Superior temporal gyrus (tissue), 1 donor: Measurements from ENCODE around the gene BDKRB1.
"Not testable (repeated sequence)": the region's sequence is repeated elsewhere in the genome, so short reads cannot be mapped to it uniquely, and the experiment has no call there.

ENCODE experiments used
- DNase-seq: peaks from one replicate; pipeline ENCODE4 v3.0.0-alpha.2; 2016; ENCODE audit errors: extremely low spot score

Gene BDKRB1

DNA sequence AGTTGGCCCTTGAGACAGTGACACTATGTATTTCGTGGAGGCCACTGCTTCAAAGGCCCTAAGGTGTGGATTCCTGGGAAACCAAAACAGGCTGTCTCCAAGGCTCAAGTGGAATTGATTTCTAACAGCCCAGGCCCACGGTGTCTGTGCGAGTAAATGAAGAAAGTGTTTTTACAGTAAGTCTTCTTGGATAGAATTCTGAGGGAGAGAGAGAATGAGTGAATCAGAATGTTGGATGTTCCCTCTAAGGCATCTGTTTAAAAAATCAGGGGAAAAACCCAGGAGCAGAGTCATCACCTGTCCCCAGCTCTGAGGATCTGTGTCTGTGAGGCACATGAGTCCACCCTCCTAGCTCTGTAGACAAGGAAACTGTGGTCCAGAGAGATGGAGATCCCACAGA is 22.3 kb upstream of the BDKRB1 start:
- DNase-seq: no peak

DNA sequence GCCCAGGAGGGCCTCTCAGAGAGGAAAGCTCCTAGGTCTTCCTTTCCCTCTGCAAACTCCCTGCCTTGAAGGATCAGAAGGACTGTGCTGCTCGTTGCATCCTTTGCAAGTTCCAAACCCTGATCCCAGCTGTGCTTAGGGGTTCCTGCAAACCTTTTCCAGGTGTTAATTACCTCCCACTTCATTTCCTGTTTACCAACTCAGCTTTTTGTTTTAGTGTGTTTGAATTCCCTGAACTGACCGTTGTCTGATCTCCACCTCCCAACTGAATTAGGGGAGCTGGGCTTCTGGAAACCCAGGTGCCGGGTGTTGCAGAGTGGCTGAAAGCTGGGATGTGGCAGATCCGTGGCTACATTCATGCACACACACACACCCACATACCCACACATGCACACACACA is 20.6 kb upstream of the BDKRB1 start:
- DNase-seq: no peak

DNA sequence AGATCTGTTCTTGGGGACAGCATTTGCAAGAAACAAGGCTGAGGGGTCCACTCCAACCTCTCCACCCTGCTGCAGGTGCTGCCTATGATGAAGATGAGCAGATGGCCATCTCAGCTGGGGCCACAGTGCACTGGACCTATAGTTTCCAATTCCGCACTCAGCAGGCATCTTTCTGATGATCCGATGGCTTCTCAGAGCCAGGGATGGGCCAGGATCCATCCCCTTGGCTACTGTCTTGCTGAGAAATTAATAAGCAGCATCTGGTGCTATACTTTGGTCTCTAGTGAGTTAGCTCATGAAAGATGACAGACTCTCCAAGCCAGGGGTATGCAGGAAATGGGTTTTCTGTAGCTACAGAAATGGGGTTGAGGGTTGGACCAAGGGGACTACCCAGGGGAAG is 18.4 kb upstream of the BDKRB1 start:
- DNase-seq: no peak

GRCh38 chr14:96238676-96239265 is 17.2 kb upstream of the BDKRB1 start:
- DNase-seq: no peak

DNA sequence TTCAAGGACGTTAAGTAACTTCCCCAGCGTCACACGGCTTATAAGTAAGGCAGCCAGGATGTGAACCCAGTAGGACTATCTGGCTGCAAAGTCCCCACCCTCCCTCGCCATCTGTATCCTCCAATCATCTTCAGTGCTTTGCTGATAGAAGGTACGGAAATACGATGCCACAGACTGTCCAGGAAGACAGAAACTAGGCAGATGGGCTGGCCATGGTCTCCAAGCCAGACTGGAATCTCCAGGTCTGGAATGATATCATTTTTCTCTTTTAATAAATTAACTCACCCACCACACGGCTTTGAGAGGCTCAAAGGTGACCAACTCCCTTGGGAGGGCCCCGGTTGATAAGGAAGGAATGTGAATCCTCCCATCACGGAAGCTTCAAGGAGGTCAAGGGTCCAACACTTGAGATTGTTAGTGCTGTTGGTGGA is 16.3 kb upstream of the BDKRB1 start:
- DNase-seq: no peak

DNA sequence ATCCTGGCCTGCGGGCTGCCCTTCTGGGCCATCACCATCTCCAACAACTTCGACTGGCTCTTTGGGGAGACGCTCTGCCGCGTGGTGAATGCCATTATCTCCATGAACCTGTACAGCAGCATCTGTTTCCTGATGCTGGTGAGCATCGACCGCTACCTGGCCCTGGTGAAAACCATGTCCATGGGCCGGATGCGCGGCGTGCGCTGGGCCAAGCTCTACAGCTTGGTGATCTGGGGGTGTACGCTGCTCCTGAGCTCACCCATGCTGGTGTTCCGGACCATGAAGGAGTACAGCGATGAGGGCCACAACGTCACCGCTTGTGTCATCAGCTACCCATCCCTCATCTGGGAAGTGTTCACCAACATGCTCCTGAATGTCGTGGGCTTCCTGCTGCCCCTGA is 15.4 kb upstream of the BDKRB1 start:
- DNase-seq: no peak

GRCh38 chr14:96242126-96242525 is 13.9 kb upstream of the BDKRB1 start:
- DNase-seq: no peak

DNA sequence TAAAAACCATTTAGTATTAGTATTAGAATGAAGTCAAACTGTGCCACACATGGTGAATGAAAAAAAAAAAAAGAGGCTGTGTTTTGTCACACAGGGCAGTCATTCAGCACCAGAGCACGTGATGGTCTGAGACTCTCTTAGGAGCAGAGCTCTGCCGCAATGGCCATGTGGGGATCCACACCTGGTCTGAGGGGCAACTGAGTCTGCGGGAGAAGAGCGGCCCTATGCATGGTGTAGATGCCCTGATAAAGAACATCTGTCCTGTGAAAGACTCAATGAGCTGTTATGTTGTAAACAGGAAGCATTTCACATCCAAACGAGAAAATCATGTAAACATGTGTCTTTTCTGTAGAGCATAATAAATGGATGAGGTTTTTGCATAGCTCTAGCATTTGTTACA is 12.2 kb upstream of the BDKRB1 start:
- DNase-seq: peak; percentile 78

- not testable (repeated sequence) for DNase-seq
Measured at GRCh38 chr14:96245074-96245473, 10.9 kb upstream of the BDKRB1 start.

DNA sequence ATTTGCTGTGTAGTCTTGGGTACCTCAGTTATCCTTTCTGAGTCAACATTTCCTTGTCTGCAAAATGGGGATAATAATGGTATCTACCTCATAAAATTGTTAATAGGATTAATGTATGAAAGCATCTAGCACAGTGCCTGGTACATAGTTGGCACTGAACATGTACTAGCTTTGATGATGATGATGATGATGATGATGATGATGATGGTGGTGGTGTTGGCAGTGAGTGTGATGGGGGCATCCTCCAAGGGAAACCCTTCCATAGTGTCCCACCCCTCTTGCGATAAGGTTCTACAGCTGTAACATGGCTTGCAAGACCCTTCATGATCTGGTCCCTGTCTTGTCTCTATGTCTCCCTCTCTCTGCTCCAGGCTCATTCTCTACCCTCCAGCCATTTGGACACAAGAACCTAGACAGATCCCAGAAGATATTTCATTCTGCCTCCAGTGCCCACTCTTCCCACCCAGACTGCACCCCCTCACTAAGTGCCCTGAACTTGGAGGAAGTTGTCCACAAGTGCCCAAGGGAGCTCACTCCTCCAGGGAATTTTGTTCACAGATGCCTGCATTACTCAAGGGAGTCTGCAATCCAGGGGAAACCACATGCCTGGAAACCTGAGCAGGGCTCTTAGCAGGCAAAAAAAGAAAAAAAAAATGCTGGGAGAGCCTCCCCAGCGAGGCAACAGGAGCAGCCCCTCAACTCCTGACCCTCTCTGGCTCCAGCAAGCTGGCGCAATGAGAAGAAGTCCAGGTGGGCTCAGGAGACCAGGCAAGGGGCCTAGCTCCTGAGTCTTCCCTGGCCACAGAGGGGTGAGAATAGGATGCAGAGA is 10.1 kb upstream of the BDKRB1 start:
- no peak for DNase-seq

GRCh38 chr14:96246539-96246847 is 9.5 kb upstream of the BDKRB1 start:
- DNase-seq: peak; percentile 17

DNA sequence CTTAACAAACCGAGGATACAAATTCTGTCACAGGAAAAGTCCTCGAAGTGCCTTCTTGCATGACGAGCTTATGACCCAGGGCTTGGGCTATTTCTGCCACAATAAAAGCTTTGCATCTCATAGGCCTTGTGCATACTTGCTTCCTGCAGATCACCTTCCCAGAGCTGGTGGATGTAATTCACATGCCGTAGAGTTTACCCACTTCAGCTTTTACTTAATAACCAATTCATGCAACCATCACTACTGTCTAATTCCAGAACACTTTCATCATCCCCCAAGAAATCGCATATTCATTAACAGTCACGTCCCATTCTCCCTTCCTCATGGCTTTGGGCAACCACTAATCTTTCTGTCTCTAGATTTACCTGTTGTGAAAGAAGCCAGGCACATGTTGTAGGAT is 9.0 kb upstream of the BDKRB1 start:
- DNase-seq: no peak

- no peak for DNase-seq
Measured at GRCh38 chr14:96249029-96249428, 7.0 kb upstream of the BDKRB1 start.

GRCh38 chr14:96250485-96250884 is 5.5 kb upstream of the BDKRB1 start:
- DNase-seq: no peak

DNA sequence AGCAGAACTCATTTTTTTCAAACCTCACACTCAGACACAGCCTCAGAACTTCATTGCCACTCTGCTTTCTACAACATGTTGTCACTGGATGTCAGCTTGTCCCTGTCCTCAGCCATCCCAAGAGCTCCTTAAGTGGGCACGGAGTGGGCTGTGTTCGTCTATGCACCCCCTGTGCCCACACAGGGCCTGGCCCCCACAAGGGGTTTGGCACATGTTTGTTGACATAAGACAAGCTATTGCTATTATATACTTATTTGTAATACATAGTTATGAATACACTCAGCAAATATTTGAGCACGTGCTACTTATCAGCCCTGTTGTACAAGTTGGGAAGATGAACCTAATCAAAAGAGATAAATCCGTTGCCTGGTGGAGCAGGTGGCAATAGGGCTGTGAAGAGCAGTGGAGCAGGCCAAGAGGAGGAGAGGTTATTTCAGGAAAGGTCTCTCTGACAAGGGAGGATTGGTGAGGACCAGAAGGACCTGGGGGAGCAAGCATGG is 4.3 kb upstream of the BDKRB1 start:
- DNase-seq: no peak

- DNase-seq: no peak
Measured at GRCh38 chr14:96252323-96252998, 3.5 kb upstream of the BDKRB1 start.

DNA sequence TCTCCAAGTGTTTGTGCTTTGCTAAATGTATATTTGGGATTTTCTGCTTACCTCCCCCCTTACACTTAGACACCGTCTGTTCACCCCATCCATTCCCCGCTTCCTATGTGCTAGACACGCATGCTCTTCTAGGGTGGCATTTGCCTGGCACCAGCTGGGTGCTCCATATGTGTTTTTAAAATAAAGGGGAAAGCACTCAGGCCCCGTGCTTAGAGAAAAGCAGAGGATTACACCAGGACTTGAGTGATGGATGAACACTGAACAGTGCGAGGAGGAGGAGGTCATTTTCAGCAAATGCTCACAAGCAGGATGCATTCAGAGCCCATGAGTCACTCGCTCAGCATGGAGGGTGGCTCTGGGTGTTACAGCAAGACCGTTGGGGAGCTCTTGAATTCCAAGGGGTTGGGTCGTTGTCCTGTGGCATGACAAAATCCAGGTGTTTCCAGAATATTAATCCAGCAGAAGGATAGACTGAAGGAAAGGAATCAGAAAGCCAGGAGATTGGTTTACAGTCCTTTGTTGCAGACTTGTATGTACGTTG is 2.9 kb upstream of the BDKRB1 start:
- no peak for DNase-seq

GRCh38 chr14:96254687-96255086 is 1.3 kb upstream of the BDKRB1 start:
- DNase-seq: no peak

DNA sequence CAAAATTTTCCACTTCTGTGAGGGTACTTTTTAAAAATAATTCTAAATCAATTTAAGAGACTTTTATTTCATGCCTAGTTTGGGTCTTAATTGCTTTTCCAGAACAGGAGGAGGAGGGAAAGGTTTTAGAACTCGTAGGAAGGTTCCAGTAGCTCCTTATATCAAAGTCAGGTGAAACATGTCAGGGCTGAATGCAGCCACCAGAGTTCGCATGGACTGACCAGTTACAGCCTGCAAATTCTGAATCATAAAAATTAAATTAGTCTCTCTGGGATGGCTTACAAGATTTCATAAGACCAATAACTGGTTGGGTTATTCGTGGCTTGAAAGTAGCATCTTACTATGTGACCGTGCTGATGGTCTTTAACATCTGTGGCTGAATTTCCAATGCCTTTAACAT is 397 bp downstream of the BDKRB1 start:
- DNase-seq: no peak

DNA sequence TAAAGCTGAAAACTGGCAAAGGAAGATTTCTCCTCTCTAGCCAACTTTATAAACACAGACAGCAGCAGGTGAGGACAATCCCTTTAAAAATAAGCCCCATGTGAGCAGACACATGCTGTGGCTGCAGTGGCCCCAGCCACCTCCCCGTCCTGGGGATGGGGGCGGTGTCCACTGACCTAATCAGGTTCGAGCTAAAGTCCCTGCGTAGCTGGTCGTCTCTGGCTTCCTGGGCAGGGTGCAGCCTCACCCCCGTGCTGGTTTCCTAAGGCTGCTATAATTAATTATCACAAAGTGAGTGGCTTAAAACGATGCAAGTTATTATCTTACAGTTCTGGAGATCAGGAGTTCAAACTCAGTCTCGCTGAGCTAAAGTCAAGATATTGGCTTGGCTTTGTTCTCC is 1.0 kb downstream of the BDKRB1 start:
- DNase-seq: no peak

DNA sequence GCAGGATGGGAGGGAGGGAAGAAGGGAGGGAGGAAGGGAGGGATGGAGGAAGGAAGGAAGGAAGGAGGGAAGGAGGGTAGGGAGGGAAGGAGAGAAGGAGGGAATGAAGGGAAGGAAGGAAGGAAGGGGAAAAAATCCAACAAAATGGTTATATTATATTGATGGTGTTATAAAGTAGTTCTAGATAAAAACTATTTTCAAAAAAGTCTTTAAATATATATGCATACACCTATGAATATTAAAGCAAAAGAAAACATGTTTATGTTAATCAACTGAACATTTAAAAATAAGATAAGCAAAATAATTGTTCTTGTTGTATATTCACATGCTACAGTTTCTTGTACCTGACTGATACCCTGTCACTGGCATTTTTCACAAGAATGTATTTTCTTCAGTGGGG is 1.9 kb downstream of the BDKRB1 start:
- DNase-seq: no peak

DNA sequence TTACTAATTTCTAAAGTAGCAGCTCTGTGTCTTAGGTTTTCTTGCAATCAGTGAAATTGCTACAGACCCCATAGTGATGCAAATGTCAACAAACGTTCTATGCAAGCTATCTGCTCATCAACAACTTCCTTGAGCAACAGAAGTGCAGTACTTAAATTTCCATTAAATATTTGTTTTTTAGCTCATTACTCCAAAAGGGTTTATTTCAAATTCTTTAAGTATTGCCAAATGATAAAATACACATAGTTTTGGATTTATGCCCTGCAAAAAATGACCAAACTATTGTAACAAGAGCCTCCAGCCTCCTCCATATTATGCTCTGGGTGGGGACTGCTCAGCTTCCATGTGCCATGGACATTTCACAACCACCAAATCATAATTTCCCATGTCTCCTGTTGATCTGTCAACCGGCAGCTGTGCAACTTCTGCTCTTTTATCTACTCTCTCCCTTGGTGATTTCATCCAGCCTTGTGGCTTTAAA is 4.4 kb downstream of the BDKRB1 start:
- DNase-seq: no peak

- no peak for DNase-seq
Measured at GRCh38 chr14:96261053-96261452, 5.0 kb downstream of the BDKRB1 start.
